ENCODE data around the gene ATP10A. TPM values are rescaled to one million over a fixed set of nuclear protein-coding genes. Genes with fewer than 3 reads are reported as not detected.
A peak's percentile ranks its signal among the peaks of the same experiment; 100 is the strongest.

The ATP10A gene
- 0.26 and 1.8 TPM in 2 replicates for total RNA-seq

- DNase-seq (ENCODE audit: low read depth) (no peak), FAIRE-seq (no peak)
- Histone ChIP-seq H3K4me3 (ENCODE audit: low read depth, low read length) (peak within 1 kb of the TSS; percentile 43), H3K27me3 (ENCODE audit: control insufficient read depth, insufficient read depth, low read length) (peaks cover 5% of the 10 kb centered on the region), H3K36me3 (ENCODE audit: control insufficient read depth, insufficient read depth, low read length) (no peaks in the 10 kb centered on the region)
- TF ChIP-seq CTCF (IDR thresholded peaks at IDR 0.05; ENCODE audit: insufficient read depth, low read length, severe bottlenecking): no peak
Observed at GRCh38 chr15:25863111-25863967, at the start of gene ATP10A. Gene ATP10A (minus strand): TSS chr15:25863327. CDS start chr15:25863096, 231 bp downstream.

- Histone ChIP-seq H3K36me3 (ENCODE audit: control insufficient read depth, insufficient read depth, low read length) (no peaks in the 10 kb centered on the region), H3K27me3 (ENCODE audit: control insufficient read depth, insufficient read depth, low read length) (no peaks in the 10 kb centered on the region), H3K4me3 (ENCODE audit: low read depth, low read length) (no peak overlapping the region)
- no peak for FAIRE-seq
- no peak for TF ChIP-seq CTCF (IDR thresholded peaks at IDR 0.05; ENCODE audit: insufficient read depth, low read length, severe bottlenecking)
- DNase-seq (ENCODE audit: low read depth): no peak
Observed at GRCh38 chr15:25912035-25912434, 48.9 kb upstream of the ATP10A start.

GRCh38 chr15:25910832-25911231 lies 47.7 kb upstream of the ATP10A start:
- TF ChIP-seq CTCF (IDR thresholded peaks at IDR 0.05; ENCODE audit: insufficient read depth, low read length, severe bottlenecking): no peak
- no peak for FAIRE-seq
- no peak for DNase-seq (ENCODE audit: low read depth)
- Histone ChIP-seq H3K36me3 (ENCODE audit: control insufficient read depth, insufficient read depth, low read length) (no peaks in the 10 kb centered on the region), H3K4me3 (ENCODE audit: low read depth, low read length) (no peak overlapping the region), H3K27me3 (ENCODE audit: control insufficient read depth, insufficient read depth, low read length) (no peaks in the 10 kb centered on the region)

- H3K36me3 ChIP-seq (ENCODE audit: control insufficient read depth, insufficient read depth, low read length): no peaks in the 10 kb centered on the region
- H3K27me3 ChIP-seq (ENCODE audit: control insufficient read depth, insufficient read depth, low read length): no peaks in the 10 kb centered on the region
- FAIRE-seq (no peak), DNase-seq (ENCODE audit: low read depth) (no peak)
- no peak overlapping the region for H3K4me3 ChIP-seq (ENCODE audit: low read depth, low read length)
- TF ChIP-seq CTCF (IDR thresholded peaks at IDR 0.05; ENCODE audit: insufficient read depth, low read length, severe bottlenecking): no peak
Observed at GRCh38 chr15:25909806-25910205, 46.7 kb upstream of the ATP10A start.

GRCh38 chr15:25909325-25909724 lies 46.2 kb upstream of the ATP10A start:
- no peak for FAIRE-seq

More at GRCh38 chr15:25909325-25909724, 46.2 kb upstream of the ATP10A start:
- no peak overlapping the region for H3K4me3 ChIP-seq (ENCODE audit: low read depth, low read length)
- no peak for TF ChIP-seq CTCF (IDR thresholded peaks at IDR 0.05; ENCODE audit: insufficient read depth, low read length, severe bottlenecking)
- no peaks in the 10 kb centered on the region for H3K27me3 ChIP-seq (ENCODE audit: control insufficient read depth, insufficient read depth, low read length)
- no peak for DNase-seq (ENCODE audit: low read depth)
- no peaks in the 10 kb centered on the region for H3K36me3 ChIP-seq (ENCODE audit: control insufficient read depth, insufficient read depth, low read length)

Data from bronchial epithelial cell (primary cell).